Fibroblast of skin of scalp (primary cell): ENCODE data around the gene RAB22A.
A peak's percentile ranks its signal among the peaks of the same experiment; 100 is the strongest.
"Not testable (repeated sequence)": the region's sequence is repeated elsewhere in the genome, so short reads cannot be mapped to it uniquely, and the experiment has no call there.

Source experiments
- DNase-seq: peaks from one replicate; pipeline ENCODE4 v3.0.0-alpha.2; 2013

Gene RAB22A

GRCh38 chr20:58344741-58345140 is 35.2 kb downstream of the RAB22A start:
- DNase-seq = no peak

DNA sequence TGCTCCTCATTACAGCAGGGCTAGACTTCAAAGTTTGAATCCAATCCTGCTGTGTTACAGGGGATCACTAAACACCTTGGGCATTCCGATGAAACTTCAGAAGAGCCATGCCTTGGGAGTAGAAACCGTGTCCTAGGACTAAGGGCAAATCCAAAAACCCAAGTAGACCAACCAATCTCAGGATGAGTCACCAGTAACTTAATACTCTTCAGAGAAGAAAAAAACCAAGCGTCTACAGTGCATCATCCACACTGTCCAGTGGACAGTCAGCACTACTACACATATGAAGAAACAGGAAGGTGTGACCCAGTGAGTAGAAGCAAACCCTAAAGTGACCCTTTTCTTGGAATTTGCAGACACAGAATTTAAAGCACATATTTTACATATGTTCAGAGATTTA is 40.1 kb downstream of the RAB22A start:
- DNase-seq = peak; percentile 63

GRCh38 chr20:58352468-58352867 is 43.0 kb downstream of the RAB22A start:
- DNase-seq = no peak

DNA sequence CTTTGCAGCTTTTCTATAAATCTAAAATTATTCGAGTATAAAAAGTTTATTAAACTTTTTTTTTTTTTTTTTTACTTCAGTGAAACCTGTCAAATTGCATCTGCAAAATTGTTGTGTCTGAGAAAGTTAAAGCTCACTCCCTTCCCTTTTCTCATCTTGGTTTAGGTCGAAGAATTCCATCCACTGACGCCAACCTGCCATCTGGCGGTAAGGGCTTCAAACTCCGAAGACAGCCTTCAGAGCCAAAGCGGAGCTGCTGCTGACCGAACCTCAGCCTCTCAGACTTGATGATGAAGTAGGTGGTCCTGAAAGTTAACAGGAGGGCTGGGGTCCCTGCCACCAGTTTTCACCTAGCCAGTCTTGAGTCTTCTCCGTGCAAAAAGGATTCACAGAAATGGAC is 49.9 kb downstream of the RAB22A start:
- DNase-seq = no peak

- no peak for DNase-seq
Measured at GRCh38 chr20:58360936-58361335, 51.4 kb downstream of the RAB22A start.

- peak; percentile 72 for DNase-seq
Measured at GRCh38 chr20:58361481-58362205, 52.1 kb downstream of the RAB22A start.

- no peak for DNase-seq
Measured at GRCh38 chr20:58362206-58362516, 52.6 kb downstream of the RAB22A start.

DNA sequence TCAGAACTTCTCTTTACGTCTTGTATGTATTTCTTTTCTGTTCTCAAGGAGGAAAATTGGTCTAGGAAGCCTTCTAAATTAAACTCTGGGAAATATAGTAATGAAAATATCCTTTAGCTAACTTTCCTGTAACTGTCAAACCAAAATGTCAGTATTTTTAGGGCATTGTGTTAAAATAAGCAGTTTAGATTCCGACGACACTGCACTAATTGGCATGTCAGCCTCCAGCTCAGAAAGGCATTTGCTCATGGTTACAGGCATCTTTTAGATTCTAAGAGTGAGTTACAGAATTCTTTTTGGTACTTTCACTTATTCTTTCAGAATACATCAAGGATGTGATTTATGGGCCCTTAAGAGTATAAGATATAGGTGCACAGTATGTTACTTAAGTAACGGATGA is 53.5 kb downstream of the RAB22A start:
- no peak for DNase-seq

DNA sequence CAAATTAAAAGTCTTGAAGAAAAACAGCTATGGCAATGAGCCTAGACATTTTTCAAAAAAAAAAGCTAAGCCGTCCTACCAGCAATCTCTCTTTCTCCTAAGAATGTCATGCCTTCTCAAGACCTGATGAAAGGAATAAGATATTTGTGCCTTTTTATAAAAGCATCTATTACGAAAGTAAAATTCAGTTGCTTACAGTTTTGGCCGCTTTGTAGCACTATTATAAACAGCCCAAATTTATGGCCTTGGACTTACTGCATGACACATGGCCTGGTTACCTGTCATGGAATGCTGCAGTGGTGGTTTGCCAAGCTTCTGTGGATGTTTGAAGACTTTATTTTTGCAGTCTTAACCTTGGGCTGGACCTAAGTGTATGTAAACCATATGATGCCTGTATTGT is 57.4 kb downstream of the RAB22A start:
- no peak for DNase-seq

- DNase-seq = no peak
Measured at GRCh38 chr20:58372806-58373205, 63.3 kb downstream of the RAB22A start.

GRCh38 chr20:58373296-58373695 is 63.8 kb downstream of the RAB22A start:
- DNase-seq = not testable (repeated sequence)

- DNase-seq = no peak
Measured at GRCh38 chr20:58374027-58374850, 64.7 kb downstream of the RAB22A start.

DNA sequence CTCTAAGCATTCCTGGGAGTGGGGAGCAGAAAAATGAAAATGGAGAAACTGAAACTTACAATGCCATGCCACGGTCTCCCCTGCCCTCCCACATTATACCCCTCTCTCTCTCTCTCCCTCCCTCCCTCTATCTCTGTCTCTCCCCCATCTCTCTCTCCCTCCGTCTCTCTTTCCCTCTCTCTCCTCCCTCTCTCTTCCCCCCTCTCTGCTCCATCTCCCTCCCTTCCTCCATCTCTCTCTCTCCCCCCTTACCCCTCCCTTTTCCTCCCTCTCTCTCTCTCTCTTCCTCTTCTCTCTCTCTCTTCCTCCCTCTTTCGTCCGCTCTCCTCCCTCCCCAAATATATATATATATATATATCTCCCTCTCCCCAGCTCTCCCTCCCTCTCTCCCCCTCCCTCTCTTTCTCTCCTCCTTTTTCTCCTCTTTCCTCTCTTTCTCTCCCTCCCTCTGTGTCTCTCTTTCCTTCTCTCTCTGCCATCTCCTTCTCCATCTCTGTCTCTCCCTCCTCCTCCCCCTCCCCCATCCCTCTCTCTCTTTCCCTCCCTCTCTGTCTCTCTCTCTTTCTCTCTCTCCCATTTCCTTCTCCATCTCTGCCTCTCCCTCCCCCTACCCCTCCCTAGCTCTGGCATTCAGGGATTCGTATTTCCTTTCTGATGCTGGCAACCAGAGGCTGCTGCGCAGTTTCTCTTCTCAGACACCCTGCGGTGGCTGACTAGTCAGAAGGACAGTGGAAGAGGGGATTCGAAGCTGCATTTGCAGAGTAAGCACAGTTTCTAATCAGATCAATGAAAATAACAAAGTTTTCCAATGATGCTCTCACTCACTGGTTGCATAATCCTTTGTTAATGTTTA is 65.6 kb downstream of the RAB22A start:
- DNase-seq = peak; percentile 91

- no peak for DNase-seq
Measured at GRCh38 chr20:58375759-58376352, 66.3 kb downstream of the RAB22A start.

DNA sequence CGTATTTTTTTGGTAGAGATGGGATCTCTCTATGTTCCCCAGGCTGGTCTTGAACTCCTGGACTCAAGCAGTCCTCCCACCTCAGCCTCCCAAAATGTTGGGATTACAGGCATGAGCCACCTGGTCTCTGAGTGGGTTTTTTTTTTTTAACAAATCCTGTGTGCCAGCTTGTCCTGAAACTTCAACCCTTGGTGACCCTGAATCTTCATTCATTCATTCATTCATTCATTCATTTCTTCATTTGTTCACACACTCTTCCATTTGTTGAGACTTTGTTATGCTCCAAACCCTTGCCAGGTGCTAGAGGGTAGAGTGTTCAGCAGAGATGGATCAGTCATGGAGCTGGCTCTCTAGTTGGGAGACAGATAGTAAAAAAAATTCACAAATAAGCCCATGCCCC is 67.5 kb downstream of the RAB22A start:
- no peak for DNase-seq

- peak; percentile 11 for DNase-seq
Measured at GRCh38 chr20:58377766-58378401, 68.4 kb downstream of the RAB22A start.

GRCh38 chr20:58378704-58379103 is 69.2 kb downstream of the RAB22A start:
- DNase-seq = no peak

GRCh38 chr20:58381627-58382026 is 72.1 kb downstream of the RAB22A start:
- DNase-seq = no peak

- DNase-seq = no peak
Measured at GRCh38 chr20:58382096-58382495, 72.6 kb downstream of the RAB22A start.

DNA sequence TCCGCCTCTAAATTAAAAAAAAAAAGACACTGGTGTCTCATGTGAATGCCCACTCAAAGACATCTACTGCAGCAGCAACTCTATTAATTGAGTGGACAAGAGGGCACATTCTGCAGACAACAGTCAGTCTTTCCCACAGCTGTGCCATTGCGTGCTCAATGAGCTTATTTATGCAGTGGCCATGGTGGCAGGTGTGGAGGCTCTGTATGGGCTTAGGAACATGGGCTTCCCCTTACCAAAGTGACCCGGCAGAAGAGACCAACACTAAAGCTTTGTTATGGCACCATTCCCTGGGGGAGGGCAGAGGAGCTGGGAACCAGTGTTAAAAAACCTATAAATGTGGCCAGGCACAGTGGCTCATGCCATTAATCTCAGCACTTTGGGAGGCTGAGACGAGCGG is 75.3 kb downstream of the RAB22A start:
- DNase-seq = no peak

DNA sequence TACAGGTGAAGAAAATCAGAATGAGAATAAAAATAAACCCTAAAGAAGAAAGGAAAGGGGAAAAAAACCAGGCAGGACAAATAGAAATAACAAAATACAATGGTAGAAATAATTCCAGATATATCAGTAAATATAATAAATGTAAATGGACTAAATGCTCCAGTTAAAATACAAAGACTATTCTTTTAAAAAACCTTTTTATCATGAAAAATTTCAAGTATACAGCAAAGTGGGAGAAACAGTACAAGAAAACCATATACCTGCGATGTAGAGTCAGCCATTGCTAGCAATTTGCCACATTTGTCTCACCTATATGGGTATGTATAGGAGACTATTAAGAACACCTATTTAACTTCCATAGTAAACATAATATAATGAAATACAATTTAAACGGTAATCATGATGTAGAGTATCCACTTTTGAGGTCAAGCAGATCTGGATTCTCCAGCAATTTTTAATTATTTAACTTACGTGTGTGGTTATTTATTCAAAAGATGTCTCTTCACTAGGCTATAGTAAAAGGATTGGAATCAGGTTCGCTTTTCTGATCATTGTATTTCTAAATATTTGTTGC is 78.6 kb downstream of the RAB22A start:
- no peak for DNase-seq

DNA sequence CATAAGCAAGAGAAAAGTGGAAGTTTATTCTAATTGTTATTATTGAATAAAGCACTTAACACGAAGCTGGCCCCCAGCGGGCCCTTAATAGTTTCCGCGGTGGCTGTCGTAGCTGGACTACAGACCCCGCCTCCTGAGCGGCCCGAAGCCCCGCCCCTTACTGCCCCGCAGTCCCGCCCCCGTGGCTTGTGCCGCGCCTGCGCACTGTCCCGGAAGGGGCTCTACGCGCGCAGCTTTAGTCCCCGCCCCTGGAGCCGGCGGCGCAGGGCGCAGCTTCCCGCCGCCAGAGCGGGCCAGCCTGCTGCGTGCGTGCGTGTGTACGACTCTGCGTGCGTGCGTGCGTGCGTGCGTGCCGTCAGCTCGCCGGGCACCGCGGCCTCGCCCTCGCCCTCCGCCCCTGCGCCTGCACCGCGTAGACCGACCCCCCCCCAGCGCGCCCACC is 79.4 kb downstream of the RAB22A start, which contains the start of gene VAPB:
VAPB (plus strand) TSS at position 348 of the 442 bp plus-strand sequence. CDS start 231 bp downstream, outside the sequence.
- DNase-seq = peak; percentile 97
